NCI-H2107 (cell line): Measurements from ENCODE around the gene SDF2L1.
"Not testable (repeated sequence)": the region's sequence is repeated elsewhere in the genome, so short reads cannot be mapped to it uniquely, and the experiment has no call there.

Experiments used
- DNase-seq: peaks from one replicate; lab custom pipeline; 2025; lab: John Stamatoyannopoulos, UW

SDF2L1 gene

DNA sequence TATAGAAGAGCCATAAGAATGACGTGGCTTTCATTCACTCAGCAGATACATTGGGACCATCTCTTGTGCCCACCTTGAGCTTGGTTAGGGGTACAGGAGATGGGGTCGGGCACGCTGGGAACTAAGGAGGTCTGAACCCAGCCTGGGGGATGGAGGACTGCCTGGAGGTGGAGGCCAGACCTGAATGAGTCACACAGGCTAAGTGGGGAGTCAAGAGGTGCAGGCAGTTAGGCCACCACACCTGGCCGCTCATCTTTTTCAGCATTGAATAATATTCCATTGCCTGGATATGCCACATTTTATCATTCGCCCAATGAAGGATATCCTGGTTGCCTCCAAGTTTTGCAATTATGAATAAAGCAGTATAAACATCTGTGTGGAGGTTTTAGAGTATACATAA, 19.9 kb downstream of the SDF2L1 start:
- no peak for DNase-seq

DNA sequence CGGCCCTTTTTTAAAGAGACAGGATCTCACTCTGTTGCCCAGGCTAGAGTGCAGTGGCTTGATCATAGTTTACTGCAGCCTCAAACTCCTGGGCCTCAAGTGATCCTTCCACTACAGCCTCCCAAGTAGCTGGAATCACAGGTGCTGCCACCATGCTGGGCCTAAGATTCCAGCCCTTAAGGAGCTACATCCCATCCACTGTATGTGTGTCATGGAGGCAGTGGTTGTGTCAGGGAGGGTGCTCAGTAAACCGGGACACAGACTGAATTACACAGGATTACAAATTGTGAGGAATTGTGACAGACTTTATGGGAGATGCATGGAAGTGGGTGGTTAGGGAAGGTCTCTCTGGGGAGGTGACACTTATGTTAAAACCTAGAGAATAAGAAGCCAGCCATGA, 21.6 kb downstream of the SDF2L1 start:
- DNase-seq: no peak

GRCh38 chr22:21665047-21665851, 23.1 kb downstream of the SDF2L1 start:
- DNase-seq: no peak

DNA sequence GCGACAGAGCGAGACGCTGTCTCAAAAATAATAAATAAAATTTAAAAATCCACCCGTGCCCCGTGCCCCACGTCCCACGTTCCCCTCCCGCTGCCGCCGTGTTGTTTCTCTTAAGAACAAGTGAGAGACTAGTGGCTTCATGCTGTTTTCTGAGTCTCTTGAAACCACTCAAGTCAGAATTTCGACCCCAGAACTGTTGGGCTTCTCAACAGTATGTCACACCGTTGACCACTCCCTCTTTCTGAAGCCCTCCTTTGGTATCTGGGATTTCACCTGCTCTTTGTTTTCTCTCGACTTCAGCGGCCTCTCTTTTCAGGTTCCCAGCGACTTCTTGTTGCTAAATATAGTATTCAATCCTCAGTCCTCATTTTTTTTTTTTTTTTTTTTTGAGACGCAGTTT, 24.7 kb downstream of the SDF2L1 start:
- no peak for DNase-seq

GRCh38 chr22:21669026-21669425, 26.9 kb downstream of the SDF2L1 start:
- DNase-seq: no peak

DNA sequence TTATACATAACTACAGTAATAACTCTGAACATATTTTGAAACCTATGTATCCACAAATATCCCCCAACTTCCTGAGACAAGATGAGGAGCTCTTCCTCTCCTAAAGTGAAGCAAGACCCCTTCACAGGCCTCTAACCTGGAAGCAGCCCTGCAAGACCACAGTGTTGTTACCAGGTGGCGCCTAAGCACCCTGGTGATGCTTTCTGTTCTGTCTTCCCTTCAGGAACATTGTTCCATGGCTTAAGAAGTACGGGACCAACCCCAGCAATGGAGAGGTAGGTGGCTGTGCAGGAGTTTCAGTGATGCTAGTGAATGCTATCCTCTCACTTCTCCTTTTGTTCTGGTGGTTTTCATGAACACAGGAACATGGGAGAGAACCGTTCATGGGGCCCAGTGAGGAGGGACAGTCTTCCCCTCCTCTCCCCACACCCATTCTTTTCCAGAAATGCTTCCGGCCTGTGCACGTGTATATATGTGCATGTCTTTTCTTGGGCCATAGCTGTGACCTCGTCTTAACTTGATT, 30.1 kb downstream of the SDF2L1 start:
- DNase-seq: no peak

GRCh38 chr22:21673534-21674321, 31.6 kb downstream of the SDF2L1 start:
- DNase-seq: no peak

- DNase-seq: no peak
Observed at GRCh38 chr22:21674638-21675245, 32.6 kb downstream of the SDF2L1 start.

DNA sequence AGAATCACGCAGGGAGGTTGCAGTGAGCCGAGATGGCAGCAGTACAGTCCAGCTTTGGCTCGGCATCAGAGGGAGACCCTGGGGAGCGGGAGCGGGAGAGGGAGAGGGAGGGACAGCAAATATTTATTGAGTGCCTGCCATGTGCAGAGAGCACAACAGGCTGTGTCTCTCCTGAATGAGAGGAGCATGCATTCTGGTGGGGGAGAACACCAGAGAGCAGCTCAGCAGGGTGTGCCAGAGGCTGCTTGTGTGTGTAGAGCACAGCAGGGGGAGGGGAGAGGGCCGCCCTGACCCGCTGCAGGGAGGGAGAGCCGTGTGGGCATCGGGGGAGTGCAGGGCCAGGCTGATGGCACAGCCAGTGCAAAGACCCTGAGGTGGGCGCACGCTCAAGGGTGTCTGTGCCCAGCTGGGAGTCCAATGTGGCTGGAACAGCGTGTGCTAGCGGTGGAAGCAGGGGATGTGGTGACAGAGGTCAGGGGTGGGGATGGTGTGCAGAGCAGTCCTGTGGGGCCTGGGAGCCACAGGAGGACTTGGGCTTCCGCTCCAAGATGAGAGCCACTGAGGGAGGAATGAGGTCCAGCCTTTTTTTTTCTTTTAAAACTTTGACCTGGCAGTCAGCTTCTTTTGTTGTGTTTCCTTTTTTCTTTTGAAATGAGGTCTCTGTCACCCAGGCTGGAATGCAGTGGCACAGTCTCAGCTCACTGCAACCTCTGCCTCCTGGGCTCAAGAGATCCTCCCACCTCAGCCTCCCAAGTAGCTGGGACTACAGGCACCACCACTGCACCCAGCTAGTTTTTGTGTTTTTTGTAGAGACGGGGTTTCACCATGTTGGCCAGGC, 35.7 kb downstream of the SDF2L1 start:
- no peak for DNase-seq

DNA sequence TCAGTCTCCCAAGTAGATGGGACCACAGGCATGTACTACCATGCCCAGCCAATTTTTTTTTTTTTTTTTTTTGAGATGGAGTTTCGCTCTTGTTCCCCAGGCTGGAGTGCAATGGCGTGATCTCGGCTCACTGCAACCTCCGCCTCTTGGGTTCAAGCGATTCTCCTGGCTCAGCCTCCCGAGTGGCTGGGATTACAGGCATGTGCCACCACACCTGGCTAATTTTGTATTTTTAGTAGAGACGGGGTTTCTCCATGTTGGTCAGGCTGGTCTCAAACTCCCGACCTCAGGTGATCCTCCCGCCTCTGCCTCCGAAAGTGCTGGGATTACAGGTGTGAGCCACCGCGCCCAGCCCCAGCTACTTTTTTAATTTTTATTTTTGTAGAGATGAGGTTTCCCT, 36.7 kb downstream of the SDF2L1 start:
- DNase-seq: not testable (repeated sequence)

GRCh38 chr22:21679383-21679782, 37.3 kb downstream of the SDF2L1 start:
- no peak for DNase-seq

DNA sequence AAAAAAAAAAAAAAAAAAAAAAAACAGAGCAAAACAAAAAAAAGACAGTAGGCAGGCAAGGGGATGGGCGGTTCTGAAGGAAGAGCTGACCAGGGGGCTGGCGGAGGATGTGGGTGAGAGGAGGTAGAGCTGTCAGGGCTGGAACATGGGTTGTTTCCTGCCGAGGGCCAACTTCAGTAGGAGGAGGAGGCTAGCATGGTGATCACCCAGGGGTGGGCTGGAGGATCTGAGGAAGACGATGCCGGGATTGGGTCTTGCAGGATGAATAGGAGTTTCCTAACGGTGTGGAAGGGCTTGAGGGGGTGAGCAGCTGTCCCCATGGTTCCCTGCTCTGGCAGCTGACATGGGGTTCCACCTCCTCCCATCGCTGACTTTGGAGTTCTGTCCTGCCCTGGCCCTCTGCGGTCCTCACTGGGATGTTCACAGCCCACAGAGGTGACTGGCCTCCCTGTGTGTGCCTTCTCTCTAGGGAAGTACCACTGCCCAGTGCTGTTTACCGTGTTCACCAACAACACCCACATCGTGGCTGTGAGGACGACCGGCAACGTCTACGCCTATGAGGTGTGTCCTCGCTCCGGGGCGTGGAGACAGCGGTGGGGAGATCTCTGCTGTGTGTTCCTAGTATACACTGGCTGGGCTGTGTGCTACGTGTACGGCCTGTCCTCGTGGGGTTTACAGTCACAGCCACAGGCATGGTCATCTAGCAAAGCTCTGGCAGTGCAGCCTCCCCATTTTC, 38.9 kb downstream of the SDF2L1 start:
- DNase-seq: no peak

DNA sequence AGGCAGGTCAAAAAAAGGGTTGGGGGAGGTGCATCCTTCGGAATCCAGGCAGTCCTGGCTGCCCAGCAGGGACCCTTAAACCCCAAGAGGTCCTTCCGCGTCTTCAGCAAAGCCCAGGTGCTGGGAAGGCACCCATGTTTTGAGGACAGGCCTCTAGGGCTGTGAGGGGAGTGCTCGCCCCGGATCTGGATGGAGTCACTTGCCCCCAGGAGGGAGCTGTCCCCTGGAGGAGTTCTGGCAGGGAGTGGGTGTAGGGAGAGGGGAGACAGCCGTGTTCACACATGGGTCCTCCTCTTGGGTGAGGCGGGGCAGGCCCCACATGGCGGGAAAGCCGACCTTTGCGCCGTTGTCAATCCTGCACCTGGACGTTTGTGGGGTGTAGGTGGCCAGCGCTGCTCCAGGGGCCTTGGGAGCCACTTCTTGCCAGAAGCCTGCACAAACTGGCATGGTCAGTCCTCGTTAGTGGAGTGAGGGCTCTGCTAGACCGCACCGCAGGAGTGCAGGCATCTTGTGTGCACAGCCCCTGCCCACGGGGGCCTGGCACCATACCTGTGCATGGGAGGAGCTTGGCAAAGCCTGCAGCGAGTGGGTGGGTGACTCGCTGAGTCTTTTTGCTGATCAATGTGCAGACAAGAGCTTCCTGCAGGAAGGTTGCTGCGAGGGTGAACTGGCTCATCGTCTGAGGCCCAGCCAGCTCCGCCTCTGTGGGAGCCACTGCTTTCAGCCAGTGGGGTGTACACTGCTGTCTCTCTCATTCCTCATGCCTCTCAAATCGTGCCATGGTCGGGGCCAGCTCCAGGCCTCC, 39.7 kb downstream of the SDF2L1 start:
- DNase-seq: no peak

DNA sequence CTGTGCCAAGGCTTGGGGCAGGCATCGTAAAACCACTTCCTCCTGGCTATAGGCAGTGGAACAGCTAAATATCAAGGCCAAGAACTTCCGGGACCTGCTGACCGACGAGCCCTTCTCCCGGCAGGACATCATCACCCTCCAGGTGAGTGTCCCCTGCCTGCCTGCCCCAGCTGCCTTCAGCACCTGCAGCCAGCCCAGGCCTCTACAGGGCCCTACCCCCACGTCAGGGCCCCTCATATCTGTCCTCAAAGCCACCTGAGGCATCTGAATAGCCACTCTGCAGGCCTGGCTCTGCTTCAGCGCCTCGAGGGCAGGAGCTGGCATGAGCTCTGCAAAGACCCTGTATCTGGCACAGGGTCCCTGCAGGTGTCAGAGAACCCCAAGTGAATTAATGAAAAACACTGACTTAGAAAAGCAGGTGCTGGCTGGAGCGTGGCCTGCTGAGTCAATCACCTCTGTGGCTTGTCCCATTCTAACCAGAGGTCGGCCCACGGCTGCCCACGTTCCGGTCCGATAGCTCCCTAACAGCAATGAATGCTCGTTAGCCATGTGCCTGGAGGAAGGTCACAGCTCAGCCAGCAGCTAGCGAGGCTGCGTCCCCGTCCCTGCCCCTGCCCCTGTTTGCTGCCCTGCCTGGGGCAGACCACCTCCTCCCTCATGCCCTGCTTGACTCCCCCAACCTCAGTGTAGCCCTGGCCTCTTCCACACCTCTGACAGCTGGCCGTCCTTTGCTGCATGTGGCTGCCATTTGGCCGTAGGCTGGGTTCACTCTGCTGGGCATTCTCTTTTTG, 40.5 kb downstream of the SDF2L1 start:
- no peak for DNase-seq

- no peak for DNase-seq
Observed at GRCh38 chr22:21683401-21683811, 41.3 kb downstream of the SDF2L1 start.

DNA sequence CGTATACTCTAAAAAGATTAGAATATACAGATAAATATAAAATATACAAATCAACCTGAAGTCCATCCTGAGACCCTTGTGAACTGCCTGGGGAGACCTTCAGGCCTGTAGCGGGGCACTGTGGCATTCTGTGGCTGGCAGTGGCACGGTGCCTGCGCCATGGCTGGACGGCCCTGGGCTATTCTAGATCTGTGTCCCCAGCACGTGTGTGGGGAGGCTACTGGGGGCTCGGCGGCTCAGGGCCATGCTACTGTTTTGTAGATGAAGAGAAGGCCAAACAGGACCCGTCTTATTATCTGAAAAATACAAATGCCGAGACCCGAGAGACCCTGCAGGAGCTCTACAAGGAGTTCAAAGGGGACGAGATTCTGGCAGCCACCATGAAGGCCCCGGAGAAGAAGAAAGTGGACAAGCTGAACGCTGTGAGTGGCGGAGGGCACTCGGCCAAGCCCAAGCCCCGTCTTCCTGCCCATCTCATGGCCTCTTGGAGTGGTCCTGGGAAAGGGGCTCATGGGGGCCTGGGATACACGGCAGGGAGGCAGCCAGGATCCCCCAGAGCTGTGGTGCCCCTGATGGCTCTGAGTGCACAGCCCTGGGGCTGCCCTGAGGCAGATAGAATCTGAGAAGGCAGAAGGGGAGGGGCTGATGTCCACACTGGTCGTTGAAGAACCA, 42.5 kb downstream of the SDF2L1 start:
- DNase-seq: no peak

- no peak for DNase-seq
Observed at GRCh38 chr22:21685164-21685513, 43.0 kb downstream of the SDF2L1 start.

DNA sequence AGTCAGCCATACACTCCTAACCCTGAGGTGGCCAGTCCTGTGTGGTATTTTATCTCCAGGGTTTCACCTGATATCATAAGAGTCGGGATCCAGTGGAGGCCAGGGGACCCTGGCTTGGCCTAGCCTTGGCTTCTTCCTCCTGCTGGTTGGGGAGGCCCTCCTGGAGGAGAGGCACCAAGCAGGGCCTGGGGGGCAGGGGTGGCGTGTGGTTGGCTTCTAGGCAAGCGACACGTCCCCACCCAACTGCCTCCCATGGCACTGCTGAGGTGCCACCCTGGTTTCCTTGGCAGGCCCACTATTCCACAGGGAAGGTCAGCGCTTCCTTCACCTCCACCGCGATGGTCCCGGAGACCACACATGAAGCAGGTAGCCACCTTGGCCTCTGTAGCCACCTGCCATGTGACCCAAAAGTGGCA, 44.1 kb downstream of the SDF2L1 start:
- DNase-seq: no peak
